Ureter (tissue), 1 donor: ENCODE data around the gene DTNB. TPM values are rescaled to one million over a fixed set of nuclear protein-coding genes. Genes with fewer than 3 reads are reported as not detected.

ENCODE experiments used
- total RNA-seq: library from RNA; stranded (reverse); gene quantifications from one replicate; pipeline ENCODE4 v1.2.4, GENCODE V29; 2023
- donor health status: DM: yes; HTN: yes; CAD: no.

Gene DTNB
- total RNA-seq, 1 donor from 2014 or later: 33.8 TPM

Other genes starting within 250 kb of the DTNB start
- gene ASXL2, start 204.9 kb upstream of the DTNB start, total RNA-seq: 33.7 TPM